GM23338 (cell line): ENCODE measurements around the gene PCDHA5. TPM values are rescaled to one million over a fixed set of nuclear protein-coding genes. Genes with fewer than 3 reads are reported as not detected.

Experiments
- ATAC-seq: fragments of 200-7000 bp; cut with Tn5 transposase; 3 replicates; pipeline ENCODE4 v1.9.1; 2020
- DNase-seq: peaks from one replicate; pipeline ENCODE4 v3.0.0-alpha.2; 2015; ENCODE audit warnings: low spot score
- H2AFZ ChIP-seq: fragments of 200-600 bp; sonication (generic); 2 replicates; pipeline ENCODE4 v1.8.0; 2016; ENCODE audit warnings: antibody characterized with exemption, mild to moderate bottlenecking, moderate library complexity
- H3F3A ChIP-seq: fragments of 200-600 bp; sonication (generic); replicated peaks from 2 replicates; pipeline ENCODE4 v1.8.0; 2017; ENCODE audit warnings: antibody characterized with exemption, mixed run types, low read depth
- H3K27ac ChIP-seq: fragments of 200-600 bp; sonication (generic); 2 replicates; pipeline ENCODE4 v1.6.1; 2016; ENCODE audit warnings: low read depth
- H3K27me3 ChIP-seq: fragments of 200-600 bp; sonication (generic); 2 replicates; pipeline ENCODE4 v1.8.0; 2016; ENCODE audit warnings: mild to moderate bottlenecking, mixed run types, moderate library complexity; ENCODE audit not compliant: insufficient read depth
- H3K36me3 ChIP-seq: fragments of 200-600 bp; sonication (generic); 2 replicates; pipeline ENCODE4 v1.8.0; 2016; ENCODE audit warnings: mild to moderate bottlenecking; ENCODE audit not compliant: insufficient read depth
- H3K4me1 ChIP-seq: fragments of 200-600 bp; sonication (generic); 2 replicates; pipeline ENCODE4 v1.8.0; 2016; ENCODE audit warnings: mild to moderate bottlenecking, moderate library complexity; ENCODE audit not compliant: insufficient read depth
- H3K4me2 ChIP-seq: fragments of 200-600 bp; sonication (generic); 2 replicates; pipeline ENCODE4 v1.7.1; 2017; ENCODE audit warnings: mixed run types
- H3K4me3 ChIP-seq: fragments of 200-600 bp; sonication (generic); 2 replicates; pipeline ENCODE4 v1.6.1; 2016; ENCODE audit warnings: mixed run types
- H3K79me2 ChIP-seq: fragments of 200-600 bp; sonication (generic); replicated peaks from 2 replicates; pipeline ENCODE4 v1.8.0; 2017; ENCODE audit warnings: mild to moderate bottlenecking; ENCODE audit not compliant: insufficient read depth
- H3K9me2 ChIP-seq: fragments of 200-600 bp; sonication (generic); 2 replicates; pipeline ENCODE4 v1.8.0; 2017; ENCODE audit not compliant: insufficient read depth
- H4K20me1 ChIP-seq: fragments of 200-600 bp; sonication (generic); replicated peaks from 2 replicates; pipeline ENCODE4 v1.8.0; 2017; ENCODE audit warnings: mild to moderate bottlenecking; ENCODE audit not compliant: insufficient read depth
- H3K27ac Mint-ChIP-seq: 2 replicates; pipeline ENCODE4 v1.8.0; 2020; ENCODE audit warnings: inconsistent platforms, mild to moderate bottlenecking, moderate library complexity, mixed read lengths
- H3K27me3 Mint-ChIP-seq: 3 replicates; pipeline ENCODE4 v1.8.0; 2022; ENCODE audit warnings: low read depth, mild to moderate bottlenecking, moderate library complexity, mixed read lengths, inconsistent platforms; ENCODE audit not compliant: insufficient read depth, poor library complexity
- H3K36me3 Mint-ChIP-seq: 3 replicates; pipeline ENCODE4 v1.8.0; 2021; ENCODE audit warnings: low read depth, mild to moderate bottlenecking, inconsistent platforms, moderate library complexity, mixed read lengths
- H3K4me1 Mint-ChIP-seq: 3 replicates; pipeline ENCODE4 v1.8.0; 2020; ENCODE audit warnings: mild to moderate bottlenecking, inconsistent platforms, mixed read lengths
- H3K4me3 Mint-ChIP-seq: 3 replicates; pipeline ENCODE4 v1.8.0; 2021; ENCODE audit warnings: moderate library complexity, mild to moderate bottlenecking, inconsistent platforms, mixed read lengths
- H3K9me3 Mint-ChIP-seq: 3 replicates; pipeline ENCODE4 v1.8.0; 2020; ENCODE audit warnings: moderate library complexity, mild to moderate bottlenecking, inconsistent platforms, mixed read lengths
- CREB1 ChIP-seq: fragments of 250-450 bp; sonication (Bioruptor Pico); IDR thresholded peaks from 2 replicates; pipeline ENCODE4 v1.5.0; 2020; ENCODE audit warnings: low read depth, mild to moderate bottlenecking, moderate library complexity
- CTCF ChIP-seq, 2 experiments: fragments of 200-600 bp in 1 of 2; sonication (generic) in 1 of 2; conservative IDR thresholded peaks; 2 replicates each; pipeline versions ENCODE4 v1.5.1 to v1.6.1; 2016 to 2017; ENCODE audit warnings: antibody characterized with exemption in 2 of 2, low read depth in 2 of 2, mild to moderate bottlenecking in 2 of 2, moderate library complexity in 1 of 2
- ETS1 ChIP-seq: IDR thresholded peaks from 2 replicates; pipeline ENCODE4 v1.6.1; 2016; ENCODE audit warnings: antibody characterized with exemption
- EZH2 ChIP-seq: fragments of 200-600 bp; sonication (generic); IDR thresholded peaks from one replicate; pipeline ENCODE4 v1.8.0; 2017; ENCODE audit warnings: antibody characterized with exemption, mild to moderate bottlenecking, low read depth; ENCODE audit not compliant: unreplicated experiment
- EZH2phosphoT487 ChIP-seq: fragments of 200-600 bp; sonication (generic); IDR thresholded peaks from one replicate; pipeline ENCODE4 v1.8.1; 2018; ENCODE audit warnings: antibody characterized with exemption; ENCODE audit not compliant: unreplicated experiment
- JUNB ChIP-seq: IDR thresholded peaks from one replicate; pipeline ENCODE4 v1.6.1; 2016; ENCODE audit warnings: antibody characterized with exemption; ENCODE audit not compliant: unreplicated experiment
- NANOG ChIP-seq: IDR thresholded peaks from 2 replicates; pipeline ENCODE4 v1.6.1; 2016; ENCODE audit warnings: antibody characterized with exemption, borderline replicate concordance
- POLR2AphosphoS5 ChIP-seq: IDR thresholded peaks from 2 replicates; pipeline ENCODE4 v1.6.1; 2016; ENCODE audit warnings: antibody characterized with exemption, low read depth
- REST ChIP-seq: IDR thresholded peaks from one replicate; pipeline ENCODE4 v1.6.1; 2018; ENCODE audit warnings: antibody characterized with exemption; ENCODE audit not compliant: unreplicated experiment
- STAT1 ChIP-seq: IDR thresholded peaks from one replicate; pipeline ENCODE4 v1.6.1; 2016; ENCODE audit warnings: antibody characterized with exemption; ENCODE audit not compliant: unreplicated experiment
- ZNF114 ChIP-seq: fragments of 250-450 bp; sonication (Bioruptor Pico); IDR thresholded peaks from 2 replicates; pipeline ENCODE4 v1.5.0; 2020; ENCODE audit warnings: mild to moderate bottlenecking, moderate library complexity
- ZNF331 ChIP-seq: fragments of 250-450 bp; sonication (Bioruptor Pico); IDR thresholded peaks from 2 replicates; pipeline ENCODE4 v1.5.0; 2020; ENCODE audit warnings: low read depth, mild to moderate bottlenecking, moderate library complexity
- ZNF462 ChIP-seq: fragments of 250-450 bp; sonication (Bioruptor Pico); IDR thresholded peaks from 2 replicates; pipeline ENCODE4 v1.5.0; 2020; ENCODE audit warnings: mild to moderate bottlenecking, moderate library complexity
- polyA plus RNA-seq: library from polyadenylated mRNA; unstranded; fragments of >200 nt; fragmentation: Nextera tagmentation; extraction: Ambion mirVana; gene quantifications from 2 replicates; pipeline ENCODE4 v1.2.1, GENCODE V29; 2016
- total RNA-seq: library from RNA; depleted of rRNA; stranded (reverse); fragments of >200 nt; shearing (Covaris generic); gene quantifications from 2 replicates; pipeline ENCODE4 v1.2.3, GENCODE V29; 2014

PCDHA5 gene
- total and polyA plus RNA-seq, 2 experiments from 2014 or later: 0.86 to 3.1 TPM

GRCh38 chr5:140802781-140803271 is 18.6 kb upstream of the PCDHA5 start:
- Histone ChIP-seq H3K27ac (no peak overlapping the region), H3K36me3 (no peaks in the 10 kb centered on the region), H3K4me3 (no peak overlapping the region), H3K9me2 (no peaks in the 10 kb centered on the region), H2AFZ (no peak overlapping the region), H3K27me3 (no peaks in the 10 kb centered on the region), H3F3A (no peaks in the 10 kb centered on the region), H3K79me2 (no peaks in the 10 kb centered on the region), H3K4me1 (0 out of 2 replicates have a peak, but pooled peaks cover 2% of the 10 kb centered on the region), H4K20me1 (no peaks in the 10 kb centered on the region), H3K4me2 (no peak overlapping the region)
- DNase-seq (no peak), ATAC-seq (no peak)
- Mint-ChIP-seq H3K4me1 (peaks cover 4% of the 10 kb centered on the region), H3K27me3 (no peaks in the 10 kb centered on the region), H3K4me3 (no peak overlapping the region), H3K9me3 (peaks cover 21% of the 10 kb centered on the region), H3K36me3 (peaks cover 39% of the 10 kb centered on the region), H3K27ac (no peak overlapping the region)
- TF ChIP-seq ETS1: no peak
- no peak for TF ChIP-seq NANOG
- no peak for TF ChIP-seq CTCF (conservative IDR thresholded peaks at IDR 0.05; ENCODE audit: low read depth in 2 of 2)
- no peak for TF ChIP-seq POLR2AphosphoS5
- TF ChIP-seq JUNB: no peak
- TF ChIP-seq ZNF331 (CRISPR knock-in tag): no peak
- TF ChIP-seq EZH2: no peak
- no peak for TF ChIP-seq STAT1
- TF ChIP-seq REST: no peak
- no peak for TF ChIP-seq EZH2phosphoT487
- TF ChIP-seq CREB1 (CRISPR knock-in tag): no peak
- no peak for TF ChIP-seq ZNF114 (CRISPR knock-in tag)
- no peak for TF ChIP-seq ZNF462 (CRISPR knock-in tag)
